Activated T-cell treated with anti-CD3 and anti-CD28 coated beads, Interleukin-2, amount 50 U/mL, for 48 hours (primary cell): ENCODE data around the gene IQCK.
"Not testable (repeated sequence)": the region's sequence is repeated elsewhere in the genome, so short reads cannot be mapped to it uniquely, and the experiment has no call there.

Experiments
- DNase-seq, 2 experiments: peaks; one replicate each; pipeline ENCODE4 v3.0.0-alpha.2; 2020

IQCK gene

GRCh38 chr16:19760356-19761060 is 42.4 kb downstream of the IQCK start:
- DNase-seq, result no peak

- DNase-seq, result no peak
These were observed 47.9 kb downstream of the IQCK start for GRCh38 chr16:19765860-19766553.

GRCh38 chr16:19766554-19766884 is 48.4 kb downstream of the IQCK start:
- no peak for DNase-seq

- no peak for DNase-seq
These were observed 48.9 kb downstream of the IQCK start for GRCh38 chr16:19766988-19767387.

- DNase-seq, result no peak
These were observed 49.4 kb downstream of the IQCK start for GRCh38 chr16:19767497-19767896.

- no peak for DNase-seq
These were observed 51.2 kb downstream of the IQCK start for GRCh38 chr16:19769239-19769638.

GRCh38 chr16:19771040-19771439 is 53.0 kb downstream of the IQCK start:
- no peak for DNase-seq

GRCh38 chr16:19771796-19772195 is 53.7 kb downstream of the IQCK start:
- DNase-seq, result no peak

GRCh38 chr16:19774024-19774423 is 56.0 kb downstream of the IQCK start:
- DNase-seq, result no peak

GRCh38 chr16:19776147-19776546 is 58.1 kb downstream of the IQCK start:
- no peak for DNase-seq

GRCh38 chr16:19776565-19776964 is 58.5 kb downstream of the IQCK start:
- no peak for DNase-seq

GRCh38 chr16:19780321-19780720 is 62.2 kb downstream of the IQCK start:
- no peak for DNase-seq

- no peak for DNase-seq
These were observed 63.2 kb downstream of the IQCK start for GRCh38 chr16:19781226-19781625.

- no peak for DNase-seq
These were observed 65.5 kb downstream of the IQCK start for GRCh38 chr16:19783363-19784182.

GRCh38 chr16:19784183-19784736 is 66.2 kb downstream of the IQCK start:
- no peak for DNase-seq

- DNase-seq, result no peak
These were observed 67.0 kb downstream of the IQCK start for GRCh38 chr16:19785081-19785480.

- no peak for DNase-seq
These were observed 67.5 kb downstream of the IQCK start for GRCh38 chr16:19785512-19786130.

- DNase-seq, result not testable (repeated sequence)
These were observed 83.3 kb downstream of the IQCK start for GRCh38 chr16:19801369-19801768.

GRCh38 chr16:19801824-19802223 is 83.8 kb downstream of the IQCK start:
- DNase-seq, result not testable (repeated sequence)

GRCh38 chr16:19802612-19803011 is 84.5 kb downstream of the IQCK start:
- DNase-seq, result no peak

GRCh38 chr16:19804538-19805323 is 86.7 kb downstream of the IQCK start:
- peak; percentile 19 to 24 for DNase-seq

GRCh38 chr16:19805459-19806162 is 87.5 kb downstream of the IQCK start:
- no peak for DNase-seq
